Mammary epithelial cell (primary cell): ENCODE results near the gene CD7.

Experiments
- CTCF ChIP-seq, 2 donors: IDR thresholded peaks in 1 of 2; conservative IDR thresholded peaks in 1 of 2; 2 replicates each; pipeline ENCODE4 v1.5.1; 2011 to 2012; ENCODE audit warnings: inconsistent platforms in 2 of 2, low read length in 2 of 2, mild to moderate bottlenecking in 2 of 2, control low read depth in 1 of 2, low read depth in 1 of 2; ENCODE audit not compliant: insufficient read depth in 1 of 2; ENCODE audit errors: extremely low read depth in 1 of 2
- EZH2 ChIP-seq: IDR thresholded peaks from 2 replicates; pipeline ENCODE4 v1.6.1; 2012; ENCODE audit warnings: low read length, inconsistent platforms, borderline replicate concordance

- TF ChIP-seq EZH2: no peak
- no peak for TF ChIP-seq CTCF (conservative IDR thresholded peaks at IDR 0.05 in 1 of 2, IDR thresholded peaks at IDR 0.05 in 1 of 2; ENCODE audit: extremely low read depth in 1 of 2, insufficient read depth in 1 of 2, low read depth in 1 of 2, low read length in 2 of 2)
Measured at GRCh38 chr17:82356845-82357355, 39.5 kb upstream of the CD7 start.
